ENCODE data around the gene POLR3A. TPM values are rescaled to one million over a fixed set of nuclear protein-coding genes. Genes with fewer than 3 reads are reported as not detected.

The POLR3A gene
- total RNA-seq, 2 experiments from 2014 or later, result 6.7 to 6.9 TPM

DNA sequence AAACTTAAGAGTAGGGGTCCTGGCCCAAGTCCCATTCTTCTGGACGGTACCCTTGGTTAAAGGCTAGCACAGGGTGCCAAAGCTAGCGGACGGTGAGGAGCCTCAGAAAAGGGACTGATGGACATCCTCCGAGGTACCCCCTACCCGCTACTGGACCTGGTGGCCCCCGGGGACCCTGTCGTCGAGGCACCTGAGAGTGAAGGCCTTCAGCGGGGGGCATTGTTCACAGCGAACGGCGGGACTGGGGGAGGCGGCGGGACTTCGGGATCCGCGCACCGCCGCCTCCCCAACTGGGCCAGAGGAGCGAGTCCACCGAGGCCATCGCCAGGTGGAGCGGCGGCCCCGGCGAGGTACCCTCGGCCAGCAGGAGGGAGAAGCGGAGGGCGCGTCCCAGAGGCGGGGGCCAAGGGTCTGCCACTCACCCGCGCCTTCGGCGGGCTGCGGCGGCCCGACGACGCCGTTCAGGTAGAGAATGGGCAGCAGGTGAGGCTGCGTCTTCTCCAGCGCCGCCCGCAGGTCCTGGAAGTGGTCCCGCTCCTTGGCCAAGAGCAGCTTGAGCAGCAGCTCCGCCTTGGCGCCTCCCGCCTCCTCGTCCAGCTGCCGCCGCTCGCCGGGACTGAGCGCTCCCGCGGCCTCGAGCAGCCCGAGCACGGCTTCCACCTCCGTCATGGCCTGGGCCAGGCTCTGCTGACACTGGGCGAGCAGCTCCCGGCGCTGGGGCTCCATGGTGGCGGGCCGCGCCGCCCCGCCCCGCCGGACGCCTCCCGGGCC is 103.3 kb downstream of the POLR3A start:
- Mint-ChIP-seq H3K4me3 (peak overlapping the region; percentile 76), H3K9me3 (no peaks in the 10 kb centered on the region), H3K27me3 (peaks cover 67% of the 10 kb centered on the region), H3K27ac (no peak overlapping the region), H3K36me3 (ENCODE audit: low read depth) (no peaks in the 10 kb centered on the region), H3K4me1 (ENCODE audit: low read depth) (peaks cover 12% of the 10 kb centered on the region)
- Histone ChIP-seq H3K4me3 (ENCODE audit: low read length) (peak overlapping the region; percentile 30), H3K9me3 (ENCODE audit: control insufficient read depth in 1 of 2, insufficient read depth in 1 of 2, low read length in 2 of 2) (no peaks in the 10 kb centered on the region), H3K27ac (ENCODE audit: low read depth in 1 of 2, low read length in 2 of 2) (no peak overlapping the region), H3K36me3 (ENCODE audit: insufficient read depth, low read length) (no peaks in the 10 kb centered on the region), H3K27me3 (ENCODE audit: control insufficient read depth in 1 of 2, insufficient read depth in 2 of 2, low read length in 2 of 2) (peaks cover 32% of the 10 kb centered on the region in 2 experiments), H3K4me1 (ENCODE audit: insufficient read depth, low read length) (peaks cover 16% of the 10 kb centered on the region)
- intact Hi-C loops (cut with DNase I, micrococcal nuclease), result no loop called here
- TF ChIP-seq, protein P1, sequence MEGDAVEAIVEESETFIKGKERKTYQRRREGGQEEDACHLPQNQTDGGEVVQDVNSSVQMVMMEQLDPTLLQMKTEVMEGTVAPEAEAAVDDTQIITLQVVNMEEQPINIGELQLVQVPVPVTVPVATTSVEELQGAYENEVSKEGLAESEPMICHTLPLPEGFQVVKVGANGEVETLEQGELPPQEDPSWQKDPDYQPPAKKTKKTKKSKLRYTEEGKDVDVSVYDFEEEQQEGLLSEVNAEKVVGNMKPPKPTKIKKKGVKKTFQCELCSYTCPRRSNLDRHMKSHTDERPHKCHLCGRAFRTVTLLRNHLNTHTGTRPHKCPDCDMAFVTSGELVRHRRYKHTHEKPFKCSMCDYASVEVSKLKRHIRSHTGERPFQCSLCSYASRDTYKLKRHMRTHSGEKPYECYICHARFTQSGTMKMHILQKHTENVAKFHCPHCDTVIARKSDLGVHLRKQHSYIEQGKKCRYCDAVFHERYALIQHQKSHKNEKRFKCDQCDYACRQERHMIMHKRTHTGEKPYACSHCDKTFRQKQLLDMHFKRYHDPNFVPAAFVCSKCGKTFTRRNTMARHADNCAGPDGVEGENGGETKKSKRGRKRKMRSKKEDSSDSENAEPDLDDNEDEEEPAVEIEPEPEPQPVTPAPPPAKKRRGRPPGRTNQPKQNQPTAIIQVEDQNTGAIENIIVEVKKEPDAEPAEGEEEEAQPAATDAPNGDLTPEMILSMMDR (IDR thresholded peaks at IDR 0.05), result no peak
- ChIA-PET POLR2A (no interaction called here), CTCF (no interaction called here)
- peak; percentile 26 for ATAC-seq (ENCODE audit: poor library complexity)
- peak in 5 of 14 experiments; percentile 1 to 33 (median 10) for DNase-seq

DNA sequence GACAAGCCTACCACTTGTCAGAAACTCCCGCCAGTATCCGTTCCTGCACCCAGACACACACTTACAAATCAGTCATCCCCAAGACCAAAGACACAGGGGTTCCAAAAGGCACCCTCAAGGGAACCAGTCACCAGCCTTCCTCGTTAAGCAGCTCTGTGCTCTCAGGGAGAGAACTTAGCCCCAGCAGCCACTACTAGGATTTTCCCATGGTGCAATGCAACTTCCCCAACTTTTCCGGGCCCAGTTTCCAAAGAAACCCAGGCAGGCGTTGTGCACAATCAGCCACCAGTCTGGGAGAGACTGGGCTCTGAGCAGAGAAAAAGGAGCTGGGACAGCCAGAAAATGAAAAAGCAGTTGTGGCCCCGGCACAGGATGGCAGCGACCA is 103.9 kb downstream of the POLR3A start:
- Mint-ChIP-seq H3K27ac (no peak overlapping the region), H3K4me1 (ENCODE audit: low read depth) (peaks cover 12% of the 10 kb centered on the region), H3K36me3 (ENCODE audit: low read depth) (no peaks in the 10 kb centered on the region), H3K27me3 (peaks cover 71% of the 10 kb centered on the region), H3K9me3 (no peaks in the 10 kb centered on the region), H3K4me3 (peak overlapping the region; percentile 76)
- H3K4me1 ChIP-seq (ENCODE audit: insufficient read depth, low read length), result peaks cover 16% of the 10 kb centered on the region
- DNase-seq, result no peak
- POLR2A ChIA-PET, result no interaction called here
- CTCF ChIA-PET, result no interaction called here
- H3K9me3 ChIP-seq (ENCODE audit: control insufficient read depth in 1 of 2, insufficient read depth in 1 of 2, low read length in 2 of 2), result no peaks in the 10 kb centered on the region
- TF ChIP-seq, protein P1 (IDR thresholded peaks at IDR 0.05), result no peak
- H3K27me3 ChIP-seq (ENCODE audit: control insufficient read depth in 1 of 2, insufficient read depth in 2 of 2, low read length in 2 of 2), result peaks cover 32% of the 10 kb centered on the region in 2 experiments
- no peaks in the 10 kb centered on the region for H3K36me3 ChIP-seq (ENCODE audit: insufficient read depth, low read length)
- no peak for ATAC-seq (ENCODE audit: poor library complexity)
- no peak overlapping the region for H3K27ac ChIP-seq (ENCODE audit: low read depth in 1 of 2, low read length in 2 of 2)
- intact Hi-C loops (cut with DNase I, micrococcal nuclease), result no loop called here
- H3K4me3 ChIP-seq (ENCODE audit: low read length), result peak overlapping the region; percentile 30

DNA sequence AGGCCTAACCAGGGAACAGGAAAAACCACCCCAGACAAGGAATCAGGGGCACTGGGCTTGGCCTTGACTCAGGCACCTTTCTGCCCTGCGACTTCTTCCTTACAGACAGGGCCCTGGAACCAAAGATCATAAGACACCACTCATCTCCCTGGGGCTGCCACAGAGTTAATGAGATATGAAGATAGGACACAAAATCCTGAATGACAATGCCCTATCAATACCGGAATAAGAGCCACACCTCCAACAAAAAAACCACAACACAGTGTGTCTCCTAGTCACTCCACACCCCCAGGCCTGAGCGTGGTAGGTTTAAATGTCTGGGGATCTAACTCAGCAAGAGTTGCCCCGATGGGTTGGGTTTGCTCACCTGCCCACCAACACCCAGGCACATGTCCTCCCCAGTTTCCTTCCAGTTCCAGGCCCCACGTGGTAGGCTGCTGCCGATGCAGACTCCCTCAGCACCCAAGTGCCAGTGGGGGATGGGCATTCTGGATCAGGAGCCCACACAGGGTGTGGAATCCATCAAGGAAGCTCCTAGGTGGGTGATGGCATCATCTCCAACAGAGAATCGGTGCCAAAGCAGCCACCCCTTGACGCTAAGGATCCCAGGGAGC is 106.6 kb downstream of the POLR3A start:
- Mint-ChIP-seq H3K27me3 (peaks cover 62% of the 10 kb centered on the region), H3K4me1 (ENCODE audit: low read depth) (peaks cover 10% of the 10 kb centered on the region), H3K9me3 (no peaks in the 10 kb centered on the region), H3K36me3 (ENCODE audit: low read depth) (no peaks in the 10 kb centered on the region), H3K27ac (no peak overlapping the region), H3K4me3 (no peak overlapping the region)
- no peak for ATAC-seq (ENCODE audit: poor library complexity)
- intact Hi-C loops (cut with DNase I, micrococcal nuclease), result no loop called here
- DNase-seq, result no peak
- no peaks in the 10 kb centered on the region for H3K9me3 ChIP-seq (ENCODE audit: control insufficient read depth in 1 of 2, insufficient read depth in 1 of 2, low read length in 2 of 2)
- ChIA-PET CTCF (no interaction called here), POLR2A (no interaction called here)
- no peak overlapping the region for H3K27ac ChIP-seq (ENCODE audit: low read depth in 1 of 2, low read length in 2 of 2)
- peaks cover 16% of the 10 kb centered on the region for H3K4me1 ChIP-seq (ENCODE audit: insufficient read depth, low read length)
- H3K4me3 ChIP-seq (ENCODE audit: low read length), result no peak overlapping the region
- TF ChIP-seq, protein P1 (IDR thresholded peaks at IDR 0.05), result no peak
- H3K27me3 ChIP-seq (ENCODE audit: control insufficient read depth in 1 of 2, insufficient read depth in 2 of 2, low read length in 2 of 2), result peaks cover 20 to 23% of the 10 kb centered on the region in 2 experiments
- H3K36me3 ChIP-seq (ENCODE audit: insufficient read depth, low read length), result no peaks in the 10 kb centered on the region

Data from CD4-positive, alpha-beta T cell (primary cell).